ENCODE data around the gene ASB2. TPM values are rescaled to one million over a fixed set of nuclear protein-coding genes. Genes with fewer than 3 reads are reported as not detected.

ASB2 gene
- total and polyA plus RNA-seq, 2 of the 13 experiments (the other 11 are each of a cell fraction or from before 2014, with no cell fraction given) = 0.82 to 4.1 TPM

GRCh38 chr14:93902619-93903307, 73.6 kb downstream of the ASB2 start (continued):
- TF ChIP-seq CEBPZ (IDR thresholded peaks at IDR 0.05; ENCODE audit: low read length) (no peak), ZNF512 (CRISPR knock-in tag; IDR thresholded peaks at IDR 0.05) (no peak), THAP11 (CRISPR knock-in tag; IDR thresholded peaks at IDR 0.05) (peak; percentile 18; the same call in 1 of the 2 replicates), SRSF1 (optimal IDR thresholded peaks at IDR 0.05; ENCODE audit: low read depth, low read length) (no peak), TRIM22 (IDR thresholded peaks at IDR 0.05) (no peak), ZNF747 (CRISPR knock-in tag; IDR thresholded peaks at IDR 0.05; ENCODE audit: borderline replicate concordance) (no peak), ZXDC (CRISPR knock-in tag; IDR thresholded peaks at IDR 0.05) (no peak), ZKSCAN8 (CRISPR knock-in tag; IDR thresholded peaks at IDR 0.05; ENCODE audit: borderline replicate concordance) (no peak), E2F5 (CRISPR knock-in tag; conservative IDR thresholded peaks at IDR 0.05) (no peak), ZNF367 (CRISPR knock-in tag; IDR thresholded peaks at IDR 0.05; ENCODE audit: borderline replicate concordance) (no peak; the same call in 1 of the 2 replicates), MATR3 (CRISPR knock-in tag; IDR thresholded peaks at IDR 0.05) (no peak)
